NB4 (cell line): ENCODE measurements around the gene EML4.

Experiments used
- POLR2A ChIP-seq: IDR thresholded peaks from 2 replicates; pipeline ENCODE4 v1.6.1; 2011; ENCODE audit warnings: mild to moderate bottlenecking; ENCODE audit not compliant: insufficient read length; ENCODE audit errors: extremely low read depth
- TF ChIP-seq, protein P1 (sequence below): IDR thresholded peaks from one replicate; pipeline ENCODE4 v1.5.1; 2012; ENCODE audit warnings: low read depth, low read length

GRCh38 chr2:42147641-42148274 is 21.4 kb upstream of the EML4 start:
- TF ChIP-seq, protein P1, sequence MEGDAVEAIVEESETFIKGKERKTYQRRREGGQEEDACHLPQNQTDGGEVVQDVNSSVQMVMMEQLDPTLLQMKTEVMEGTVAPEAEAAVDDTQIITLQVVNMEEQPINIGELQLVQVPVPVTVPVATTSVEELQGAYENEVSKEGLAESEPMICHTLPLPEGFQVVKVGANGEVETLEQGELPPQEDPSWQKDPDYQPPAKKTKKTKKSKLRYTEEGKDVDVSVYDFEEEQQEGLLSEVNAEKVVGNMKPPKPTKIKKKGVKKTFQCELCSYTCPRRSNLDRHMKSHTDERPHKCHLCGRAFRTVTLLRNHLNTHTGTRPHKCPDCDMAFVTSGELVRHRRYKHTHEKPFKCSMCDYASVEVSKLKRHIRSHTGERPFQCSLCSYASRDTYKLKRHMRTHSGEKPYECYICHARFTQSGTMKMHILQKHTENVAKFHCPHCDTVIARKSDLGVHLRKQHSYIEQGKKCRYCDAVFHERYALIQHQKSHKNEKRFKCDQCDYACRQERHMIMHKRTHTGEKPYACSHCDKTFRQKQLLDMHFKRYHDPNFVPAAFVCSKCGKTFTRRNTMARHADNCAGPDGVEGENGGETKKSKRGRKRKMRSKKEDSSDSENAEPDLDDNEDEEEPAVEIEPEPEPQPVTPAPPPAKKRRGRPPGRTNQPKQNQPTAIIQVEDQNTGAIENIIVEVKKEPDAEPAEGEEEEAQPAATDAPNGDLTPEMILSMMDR: no peak
- TF ChIP-seq POLR2A: no peak
